GOT3 (cell line): ENCODE data around the gene SDCCAG8.

Experiments
- DNase-seq: peaks from one replicate; lab custom pipeline; 2025; ENCODE audit warnings: mixed read lengths; lab: John Stamatoyannopoulos, UW

Gene SDCCAG8

GRCh38 chr1:243390162-243390791, 134.4 kb downstream of the SDCCAG8 start:
- no peak for DNase-seq

GRCh38 chr1:243391355-243391754, 135.5 kb downstream of the SDCCAG8 start:
- DNase-seq = no peak

GRCh38 chr1:243393096-243393495, 137.3 kb downstream of the SDCCAG8 start:
- no peak for DNase-seq

GRCh38 chr1:243394066-243394465, 138.2 kb downstream of the SDCCAG8 start:
- DNase-seq = no peak

GRCh38 chr1:243394601-243395464, 139.0 kb downstream of the SDCCAG8 start:
- no peak for DNase-seq

- DNase-seq = no peak
These were observed 140.6 kb downstream of the SDCCAG8 start for GRCh38 chr1:243396424-243396823.

DNA sequence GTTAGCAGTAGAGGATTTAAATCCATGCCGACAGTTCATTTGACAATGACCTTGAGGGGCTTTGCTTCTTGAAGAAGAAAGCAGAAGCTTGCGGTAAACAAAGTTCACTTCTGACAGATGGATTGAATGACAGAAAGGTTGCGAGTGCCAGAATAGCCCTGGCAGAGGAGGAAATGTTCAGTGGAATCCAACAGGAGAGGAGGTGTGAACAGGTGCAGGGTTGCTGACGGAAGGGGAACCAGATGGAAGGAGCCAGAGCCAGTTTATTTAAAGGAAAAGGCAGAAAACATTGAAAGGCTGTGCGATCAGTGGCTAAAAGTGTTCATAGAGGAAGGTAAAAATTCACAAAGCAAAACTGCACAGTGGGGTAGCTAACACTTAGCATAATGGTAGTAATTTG, 141.0 kb downstream of the SDCCAG8 start:
- no peak for DNase-seq

DNA sequence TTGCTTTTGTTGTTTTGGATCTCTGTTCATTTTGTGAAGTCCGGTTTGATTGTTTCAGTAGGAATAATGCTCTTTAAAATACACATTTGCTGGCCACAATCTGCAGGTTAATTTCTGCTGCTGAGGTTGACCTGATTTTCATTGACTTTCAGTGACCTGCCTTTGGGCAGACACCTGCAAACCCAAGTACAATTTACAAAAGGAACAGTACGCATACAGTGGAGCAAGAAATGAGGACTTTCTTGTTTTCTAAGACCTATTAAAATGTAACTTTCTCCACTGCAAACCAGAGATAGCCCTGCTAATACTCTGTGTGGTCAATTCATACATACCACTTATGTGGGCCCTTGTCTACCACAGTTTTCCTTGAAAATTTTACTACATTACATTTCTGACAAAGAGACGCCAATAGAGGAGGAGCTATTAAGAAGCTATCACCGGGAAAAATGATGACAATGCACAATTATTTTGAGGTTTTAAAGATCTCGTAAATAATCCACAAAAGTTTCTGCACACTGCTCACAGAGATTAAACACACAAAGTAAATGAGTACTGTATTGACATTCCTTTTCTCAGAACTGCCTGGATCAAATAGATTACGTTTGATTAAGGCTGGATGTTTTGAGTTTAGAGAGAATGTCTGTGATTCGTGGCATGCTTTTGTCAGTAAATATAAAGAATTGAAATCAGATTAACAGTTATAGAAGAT, 141.9 kb downstream of the SDCCAG8 start:
- DNase-seq = no peak

- no peak for DNase-seq
These were observed 143.8 kb downstream of the SDCCAG8 start for GRCh38 chr1:243399561-243400155.

DNA sequence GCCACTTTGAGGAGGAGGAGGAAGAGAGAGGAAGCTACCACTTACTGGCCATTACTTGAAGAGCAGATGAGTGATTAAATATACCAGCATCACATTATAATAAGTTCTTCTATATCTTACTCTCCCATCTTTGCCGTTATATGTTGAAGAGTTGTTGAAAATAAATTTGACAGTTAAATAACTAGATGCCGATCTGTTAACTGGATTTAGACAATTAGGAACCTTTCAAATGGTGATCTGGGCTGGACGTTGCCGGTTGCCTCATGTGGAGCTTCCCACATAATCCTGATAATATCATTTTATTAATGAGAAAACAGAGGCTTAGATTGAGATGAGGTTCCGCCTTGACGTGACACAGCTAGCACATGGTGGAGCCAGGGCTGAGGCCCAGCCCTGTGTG, 147.0 kb downstream of the SDCCAG8 start:
- DNase-seq = no peak

- no peak for DNase-seq
These were observed 150.6 kb downstream of the SDCCAG8 start for GRCh38 chr1:243406424-243406823.

DNA sequence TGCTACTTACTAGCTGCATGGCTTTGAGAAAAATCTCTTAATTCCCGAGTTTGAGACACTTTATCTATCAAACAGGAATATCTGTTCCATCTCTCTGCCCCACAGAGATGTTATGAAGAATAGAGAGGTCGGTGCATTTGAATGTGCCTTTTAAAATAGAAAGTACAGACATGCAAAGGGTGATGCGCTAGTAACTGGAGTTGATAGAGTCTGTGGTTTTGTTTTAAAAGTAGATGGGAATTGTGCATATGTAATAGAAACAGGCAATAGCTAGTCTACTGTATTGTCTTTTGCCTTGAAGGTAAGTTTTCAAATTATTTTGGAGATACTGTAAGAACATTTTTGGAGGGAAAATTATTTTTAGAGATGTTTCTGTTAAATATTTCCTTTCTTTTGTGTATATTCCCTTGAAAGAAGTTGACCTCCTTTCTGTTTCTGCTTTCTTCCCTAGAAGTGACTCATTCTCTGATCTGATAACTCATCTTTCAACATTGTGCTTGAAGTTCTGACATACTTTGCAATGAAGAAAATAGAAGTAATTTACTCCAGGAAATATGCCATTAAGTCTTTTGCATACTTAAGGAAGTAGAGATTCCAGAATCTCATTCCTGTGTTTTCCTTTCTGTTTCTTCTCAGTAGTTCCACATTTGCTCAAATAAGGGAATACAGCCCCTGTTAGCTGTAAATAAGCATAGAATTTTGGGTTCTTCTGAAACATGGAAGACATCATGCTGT, 151.6 kb downstream of the SDCCAG8 start:
- no peak for DNase-seq

- DNase-seq = no peak
These were observed 152.6 kb downstream of the SDCCAG8 start for GRCh38 chr1:243408479-243408878.

GRCh38 chr1:243409284-243409683, 153.4 kb downstream of the SDCCAG8 start:
- no peak for DNase-seq

- DNase-seq = no peak
These were observed 155.6 kb downstream of the SDCCAG8 start for GRCh38 chr1:243411472-243411871.

- DNase-seq = no peak
These were observed 157.8 kb downstream of the SDCCAG8 start for GRCh38 chr1:243413431-243414151.

- no peak for DNase-seq
These were observed 158.3 kb downstream of the SDCCAG8 start for GRCh38 chr1:243414152-243414494.

DNA sequence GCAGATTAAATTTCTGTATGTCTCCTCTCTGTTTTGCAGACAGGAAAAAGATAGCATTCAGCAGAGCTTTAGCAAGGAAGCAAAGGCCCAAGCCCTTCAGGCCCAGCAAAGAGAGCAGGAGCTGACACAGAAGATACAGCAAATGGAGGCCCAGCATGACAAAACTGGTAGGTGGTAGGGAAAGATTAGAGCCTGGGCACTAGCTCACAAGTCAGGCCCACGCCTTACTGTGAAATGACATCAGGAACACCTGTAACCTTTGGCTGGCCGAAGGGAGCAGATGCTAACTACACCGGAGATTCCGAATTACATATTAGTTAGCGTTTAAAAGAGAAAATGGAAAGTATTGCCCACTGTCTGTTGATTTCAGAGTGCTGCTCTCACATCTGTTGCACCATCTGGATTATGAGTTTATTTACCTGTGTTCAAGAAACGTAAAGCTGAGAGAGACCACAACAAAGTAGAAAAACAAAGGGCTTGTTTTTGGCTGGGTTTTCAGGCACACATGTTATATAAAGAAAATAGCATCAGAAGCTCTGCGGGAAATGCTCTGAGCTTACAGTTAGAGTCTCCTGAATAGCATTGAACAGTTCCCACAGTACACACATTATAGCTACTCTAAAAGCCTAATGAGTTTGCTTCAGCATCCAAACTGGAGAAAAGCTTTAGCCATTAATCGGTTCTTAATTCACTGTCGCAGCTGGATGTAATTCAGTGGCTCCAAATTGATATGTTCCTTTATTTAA, 160.0 kb downstream of the SDCCAG8 start:
- DNase-seq = no peak

DNA sequence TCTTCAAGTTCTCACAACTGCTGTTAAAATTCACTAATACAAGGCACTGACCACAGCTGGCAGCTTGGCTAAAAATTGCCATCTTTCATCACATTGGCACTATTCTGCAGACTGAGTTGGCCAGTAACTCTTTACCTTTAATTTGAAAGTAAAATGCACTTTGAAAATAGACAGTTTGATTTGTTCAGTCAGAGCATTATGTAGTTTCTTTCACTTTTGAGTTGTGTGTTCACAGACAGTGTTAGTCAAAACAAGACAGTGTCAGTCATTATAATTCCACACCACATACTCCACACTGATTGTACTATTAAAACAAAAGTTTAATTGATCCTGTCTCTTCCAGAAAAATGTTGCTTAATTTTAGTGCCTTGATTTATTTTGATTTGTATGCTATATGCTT, 160.7 kb downstream of the SDCCAG8 start:
- DNase-seq = no peak
